ENCODE results near the gene SH3BGRL3. TPM values are rescaled to one million over a fixed set of nuclear protein-coding genes. Genes with fewer than 3 reads are reported as not detected.

Gene SH3BGRL3
- total RNA-seq, 4 donors from 2014 or later = 31.6 to 60.2 (median 44.0) TPM

GRCh38 chr1:26283871-26284596 is 4.1 kb downstream of the SH3BGRL3 start:
- 71 to 90% methylated on average over 3 of the region's 12 CpGs for WGBS, 2 donors (ENCODE audit: low coverage in 1 of 2)
- ATAC-seq = no peak
- Histone ChIP-seq H3K27me3 (no peaks in the 10 kb centered on the region), H3K36me3 (no peaks in the 10 kb centered on the region), H3K9me3 (no peaks in the 10 kb centered on the region), H3K4me1 (peaks cover 0 to 88% (median 42%) of the 10 kb centered on the region in 3 donors), H3K27ac (peak overlapping the region in 3 of 4 donors; percentile 95 to 97 (median 95)), H3K4me3 (no peak overlapping the region)
- TF ChIP-seq POLR2AphosphoS5 (IDR thresholded peaks at IDR 0.05) (no peak), POLR2A (IDR thresholded peaks at IDR 0.05) (no peak), CTCF (IDR thresholded peaks at IDR 0.05) (no peak), EP300 (IDR thresholded peaks at IDR 0.05) (no peak)

- H3K4me1 ChIP-seq = peaks cover 0 to 86% (median 38%) of the 10 kb centered on the region in 3 donors
- ATAC-seq = peak; percentile 33
- no peaks in the 10 kb centered on the region for H3K36me3 ChIP-seq
- WGBS, 2 donors (ENCODE audit: low coverage in 1 of 2) = 16 to 32% methylated on average over 8 to 14 of the region's 22 CpGs
- H3K27ac ChIP-seq = peak overlapping the region in 3 of 4 donors; percentile 95 to 97 (median 95)
- no peak overlapping the region for H3K4me3 ChIP-seq
- no peaks in the 10 kb centered on the region for H3K9me3 ChIP-seq
- TF ChIP-seq POLR2A (IDR thresholded peaks at IDR 0.05) = no peak
- TF ChIP-seq CTCF (IDR thresholded peaks at IDR 0.05) = peak in 3 of 4 experiments; percentile 52 to 71 (median 63)
- peak; percentile 63 for TF ChIP-seq POLR2AphosphoS5 (IDR thresholded peaks at IDR 0.05)
- no peak for TF ChIP-seq EP300 (IDR thresholded peaks at IDR 0.05)
- no peaks in the 10 kb centered on the region for H3K27me3 ChIP-seq
These were observed 4.9 kb downstream of the SH3BGRL3 start for GRCh38 chr1:26284597-26285347.

GRCh38 chr1:26285366-26286063 is 5.6 kb downstream of the SH3BGRL3 start:
- TF ChIP-seq CTCF (IDR thresholded peaks at IDR 0.05) = peak in 1 of 4 experiments; percentile 23
- TF ChIP-seq POLR2AphosphoS5 (IDR thresholded peaks at IDR 0.05) = no peak
- TF ChIP-seq POLR2A (IDR thresholded peaks at IDR 0.05) = no peak
- H3K27ac ChIP-seq = peak overlapping the region in 3 of 4 donors; percentile 95 to 97 (median 95)
- no peak overlapping the region for H3K4me3 ChIP-seq
- no peaks in the 10 kb centered on the region for H3K9me3 ChIP-seq
- H3K4me1 ChIP-seq = peaks cover 0 to 89% (median 40%) of the 10 kb centered on the region in 3 donors
- H3K36me3 ChIP-seq = no peaks in the 10 kb centered on the region
- no peaks in the 10 kb centered on the region for H3K27me3 ChIP-seq
- no CpG with 5 or more reads among the region's 19 CpGs for WGBS, 2 donors (ENCODE audit: low coverage in 1 of 2)
- no peak for ATAC-seq

GRCh38 chr1:26286064-26286416 is 6.2 kb downstream of the SH3BGRL3 start:
- TF ChIP-seq CTCF (IDR thresholded peaks at IDR 0.05) (no peak), POLR2A (IDR thresholded peaks at IDR 0.05) (no peak), POLR2AphosphoS5 (IDR thresholded peaks at IDR 0.05) (no peak), EP300 (IDR thresholded peaks at IDR 0.05) (no peak)
- Histone ChIP-seq H3K27me3 (no peaks in the 10 kb centered on the region), H3K27ac (peak overlapping the region in 3 of 4 donors; percentile 60 to 97 (median 95)), H3K4me3 (no peak overlapping the region), H3K36me3 (no peaks in the 10 kb centered on the region), H3K9me3 (no peaks in the 10 kb centered on the region), H3K4me1 (peaks cover 0 to 89% (median 37%) of the 10 kb centered on the region in 3 donors)
- ATAC-seq = no peak
- WGBS, 2 donors (ENCODE audit: low coverage in 1 of 2) = 67% methylated on average over 1 of the region's 2 CpGs
